NCI-H2107 treated with DMSO at 0.1 percent for 48 hours (cell line): Measurements from ENCODE around the gene LIMK2.
A peak's percentile ranks its signal among the peaks of the same experiment; 100 is the strongest.
"Not testable (repeated sequence)": the region's sequence is repeated elsewhere in the genome, so short reads cannot be mapped to it uniquely, and the experiment has no call there.

Experiments
- DNase-seq: peaks from one replicate; lab custom pipeline; 2025; ENCODE audit not compliant: unreplicated experiment; lab: John Stamatoyannopoulos, UW

The LIMK2 gene

GRCh38 chr22:31288496-31289240 is 76.6 kb downstream of the LIMK2 start:
- DNase-seq = no peak

- peak; percentile 17 for DNase-seq
These were observed 77.2 kb downstream of the LIMK2 start for GRCh38 chr22:31289344-31289743.

GRCh38 chr22:31290494-31291471 is 78.7 kb downstream of the LIMK2 start:
- peak; percentile 19 for DNase-seq

GRCh38 chr22:31291481-31292235 is 79.6 kb downstream of the LIMK2 start:
- no peak for DNase-seq

GRCh38 chr22:31292236-31292989 is 80.3 kb downstream of the LIMK2 start, which contains the start of gene PIK3IP1:
PIK3IP1 (minus strand) TSS chr22:31292488; CDS start chr22:31292344, 144 bp downstream.
- DNase-seq = peak; percentile 83

GRCh38 chr22:31295360-31295759 is 83.3 kb downstream of the LIMK2 start:
- no peak for DNase-seq

- DNase-seq = no peak
These were observed 83.9 kb downstream of the LIMK2 start for GRCh38 chr22:31295831-31296657.

GRCh38 chr22:31300896-31301295 is 88.8 kb downstream of the LIMK2 start:
- no peak for DNase-seq

- DNase-seq = peak; percentile 42
These were observed 89.9 kb downstream of the LIMK2 start for GRCh38 chr22:31302006-31302405.

GRCh38 chr22:31302537-31302936 is 90.4 kb downstream of the LIMK2 start:
- DNase-seq = no peak

- no peak for DNase-seq
These were observed 93.1 kb downstream of the LIMK2 start for GRCh38 chr22:31305194-31305593.

- DNase-seq = no peak
These were observed 96.1 kb downstream of the LIMK2 start for GRCh38 chr22:31308181-31308580.

- DNase-seq = peak; percentile 41
These were observed 101.5 kb downstream of the LIMK2 start for GRCh38 chr22:31313366-31314147.

- not testable (repeated sequence) for DNase-seq
These were observed 102.1 kb downstream of the LIMK2 start for GRCh38 chr22:31314220-31314619.

- DNase-seq = no peak
These were observed 109.3 kb downstream of the LIMK2 start for GRCh38 chr22:31321421-31321820.

GRCh38 chr22:31323578-31324550 is 111.8 kb downstream of the LIMK2 start:
- DNase-seq = no peak

- DNase-seq = no peak
These were observed 114.8 kb downstream of the LIMK2 start for GRCh38 chr22:31326877-31327276.
